ENCODE data around the gene SP3. TPM values are rescaled to one million over a fixed set of nuclear protein-coding genes. Genes with fewer than 3 reads are reported as not detected.

SP3 gene
- polyA plus RNA-seq, 1 donor (not counting 4 experiments of a cell fraction or from before 2014, with no cell fraction given): 46.7 TPM

GRCh38 chr2:173989160-173989883, 24.1 kb upstream of the SP3 start:
- H3K36me3 ChIP-seq (ENCODE audit: control insufficient read depth in 2 of 2, extremely low read depth in 1 of 2, insufficient read depth in 2 of 2, low read length in 2 of 2): no peaks in the 10 kb centered on the region
- H3K4me3 ChIP-seq (ENCODE audit: control insufficient read depth in 2 of 3, extremely low read depth in 1 of 3, insufficient read depth in 2 of 3, low read depth in 1 of 3, low read length in 3 of 3): no peak overlapping the region
- FAIRE-seq: no peak
- no peak overlapping the region for H2AFZ ChIP-seq (ENCODE audit: control insufficient read depth, low read length)
- no peak overlapping the region for H3K9ac ChIP-seq (ENCODE audit: control insufficient read depth, extremely low read depth, insufficient read depth, low read length)
- TF ChIP-seq CTCF (optimal IDR thresholded peaks at IDR 0.05 in 1 of 3, IDR thresholded peaks at IDR 0.05 in 1 of 3, conservative IDR thresholded peaks at IDR 0.05 in 1 of 3; ENCODE audit: extremely low read depth in 1 of 3, insufficient read depth in 2 of 3, low read length in 3 of 3): no peak
- no peak for TF ChIP-seq EZH2 (IDR thresholded peaks at IDR 0.05; ENCODE audit: low read length)
- dilution Hi-C loops (cut with MboI; ENCODE audit: extremely low pct_ligation_motif_present, low sequenced_read_pairs): no loop called here
- H3K4me2 ChIP-seq (ENCODE audit: control insufficient read depth, extremely low read depth, insufficient read depth, low read depth, low read length): no peak overlapping the region
- DNase-seq (ENCODE audit: low read depth, low spot score): no peak
- H3K9me1 ChIP-seq (ENCODE audit: control insufficient read depth, extremely low read depth, insufficient read depth, low read length): no peaks in the 10 kb centered on the region
- H3K79me2 ChIP-seq (ENCODE audit: control insufficient read depth, insufficient read depth, low read length): no peaks in the 10 kb centered on the region
- H3K27me3 ChIP-seq (ENCODE audit: control insufficient read depth, extremely low read depth, insufficient read depth, low read length): no peaks in the 10 kb centered on the region
- no peaks in the 10 kb centered on the region for H4K20me1 ChIP-seq (ENCODE audit: control insufficient read depth, extremely low read depth, insufficient read depth, low read length)
- no peaks in the 10 kb centered on the region for H3K9me3 ChIP-seq (ENCODE audit: control insufficient read depth, low read depth, low read length)
- peaks cover 29% of the 10 kb centered on the region for H3K4me1 ChIP-seq (ENCODE audit: control insufficient read depth, extremely low read depth, insufficient read depth, low read length)
- no peak overlapping the region for H3K27ac ChIP-seq (ENCODE audit: control insufficient read depth, insufficient read depth, low read length)

GRCh38 chr2:173986805-173987204, 21.6 kb upstream of the SP3 start:
- Histone ChIP-seq H3K4me1 (ENCODE audit: control insufficient read depth, extremely low read depth, insufficient read depth, low read length) (peaks cover 42% of the 10 kb centered on the region), H2AFZ (ENCODE audit: control insufficient read depth, low read length) (no peak overlapping the region), H3K9me3 (ENCODE audit: control insufficient read depth, low read depth, low read length) (no peaks in the 10 kb centered on the region), H3K9me1 (ENCODE audit: control insufficient read depth, extremely low read depth, insufficient read depth, low read length) (peaks cover 3% of the 10 kb centered on the region), H3K27me3 (ENCODE audit: control insufficient read depth, extremely low read depth, insufficient read depth, low read length) (no peaks in the 10 kb centered on the region), H3K79me2 (ENCODE audit: control insufficient read depth, insufficient read depth, low read length) (no peaks in the 10 kb centered on the region), H3K4me2 (ENCODE audit: control insufficient read depth, extremely low read depth, insufficient read depth, low read depth, low read length) (no peak overlapping the region), H3K9ac (ENCODE audit: control insufficient read depth, extremely low read depth, insufficient read depth, low read length) (no peak overlapping the region), H3K27ac (ENCODE audit: control insufficient read depth, insufficient read depth, low read length) (no peak overlapping the region), H3K36me3 (ENCODE audit: control insufficient read depth in 2 of 2, extremely low read depth in 1 of 2, insufficient read depth in 2 of 2, low read length in 2 of 2) (no peaks in the 10 kb centered on the region), H4K20me1 (ENCODE audit: control insufficient read depth, extremely low read depth, insufficient read depth, low read length) (no peaks in the 10 kb centered on the region), H3K4me3 (ENCODE audit: control insufficient read depth in 2 of 3, extremely low read depth in 1 of 3, insufficient read depth in 2 of 3, low read depth in 1 of 3, low read length in 3 of 3) (no peak overlapping the region)
- no peak for TF ChIP-seq EZH2 (IDR thresholded peaks at IDR 0.05; ENCODE audit: low read length)
- TF ChIP-seq CTCF (optimal IDR thresholded peaks at IDR 0.05 in 1 of 3, IDR thresholded peaks at IDR 0.05 in 1 of 3, conservative IDR thresholded peaks at IDR 0.05 in 1 of 3; ENCODE audit: extremely low read depth in 1 of 3, insufficient read depth in 2 of 3, low read length in 3 of 3): no peak
- DNase-seq (ENCODE audit: low read depth, low spot score) (no peak), FAIRE-seq (no peak)
- dilution Hi-C loops (cut with MboI; ENCODE audit: extremely low pct_ligation_motif_present, low sequenced_read_pairs): no loop called here

Measured in keratinocyte (primary cell).